GM21447 (cell line): ENCODE results near the gene PEX1.
"Not testable (repeated sequence)": the region's sequence is repeated elsewhere in the genome, so short reads cannot be mapped to it uniquely, and the experiment has no call there.

Experiments
- ATAC-seq: cut with Tn5 transposase; IDR thresholded peaks from one replicate; pipeline ENCODE4 v1.9.1; 2021; ENCODE audit not compliant: unreplicated experiment

The PEX1 gene

DNA sequence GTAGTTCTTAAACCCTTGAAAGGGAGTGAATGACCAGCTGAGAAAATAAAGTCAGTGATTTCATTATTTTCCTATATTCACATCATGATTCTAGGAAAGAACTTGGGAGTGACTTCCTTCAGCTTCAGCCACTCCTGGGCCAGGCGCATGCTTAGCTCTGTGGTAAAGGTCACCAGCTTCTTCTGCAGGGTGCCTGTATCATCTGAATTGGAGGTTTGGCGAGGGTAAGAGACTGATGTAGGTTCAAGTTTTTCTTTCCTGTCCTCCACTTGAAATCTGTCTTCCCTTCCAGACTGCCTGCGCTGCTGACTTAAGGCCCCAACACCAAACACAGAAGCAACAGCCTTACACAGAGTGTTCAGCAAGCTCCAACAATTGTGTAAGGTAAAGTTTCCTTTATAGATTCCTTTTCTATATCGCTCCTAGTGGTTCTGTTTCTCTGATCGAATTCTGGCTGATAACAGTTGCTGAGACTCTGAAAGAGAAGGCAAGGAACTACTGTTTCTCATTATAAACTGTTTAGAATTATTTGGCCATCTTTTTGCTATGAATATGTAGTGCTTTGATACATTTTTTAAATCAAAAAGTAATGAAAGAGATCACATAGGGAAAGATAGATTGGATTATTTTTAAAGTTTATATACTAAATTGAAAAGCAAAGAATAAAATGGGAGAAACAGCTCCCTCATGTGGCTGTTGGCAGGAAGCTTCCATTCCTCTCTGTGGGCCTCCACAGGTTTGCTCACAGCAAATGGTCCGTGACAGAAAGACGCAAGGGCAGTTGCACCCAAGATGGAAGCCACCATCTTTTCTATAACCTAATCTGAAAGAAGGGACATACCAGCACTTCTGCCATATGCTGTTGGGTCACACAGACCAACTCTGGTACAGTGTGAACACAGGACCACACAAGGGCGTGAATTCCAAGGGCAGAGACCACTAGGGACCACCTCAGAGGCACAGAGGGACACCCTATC, 67.0 kb downstream of the PEX1 start:
- no peak for ATAC-seq

DNA sequence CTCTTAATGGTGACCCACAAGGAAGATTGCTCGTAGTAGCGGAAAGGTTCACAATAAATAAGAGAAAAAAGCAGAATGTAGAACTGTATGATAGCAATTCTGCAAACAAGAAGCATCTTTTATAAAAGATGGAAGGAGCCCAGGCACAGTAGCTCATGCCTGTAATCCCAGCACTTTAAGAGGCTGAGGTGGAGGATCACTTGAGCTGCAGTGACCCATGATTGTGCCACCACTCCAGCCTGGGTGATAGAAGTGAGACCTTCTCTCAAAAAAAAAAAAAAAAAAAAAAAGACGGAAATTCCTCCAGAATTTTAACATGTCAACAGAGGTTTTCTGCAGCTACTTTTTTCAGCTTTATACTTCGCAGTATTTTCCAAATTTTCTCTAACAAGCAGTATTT, 67.8 kb downstream of the PEX1 start:
- ATAC-seq = no peak

DNA sequence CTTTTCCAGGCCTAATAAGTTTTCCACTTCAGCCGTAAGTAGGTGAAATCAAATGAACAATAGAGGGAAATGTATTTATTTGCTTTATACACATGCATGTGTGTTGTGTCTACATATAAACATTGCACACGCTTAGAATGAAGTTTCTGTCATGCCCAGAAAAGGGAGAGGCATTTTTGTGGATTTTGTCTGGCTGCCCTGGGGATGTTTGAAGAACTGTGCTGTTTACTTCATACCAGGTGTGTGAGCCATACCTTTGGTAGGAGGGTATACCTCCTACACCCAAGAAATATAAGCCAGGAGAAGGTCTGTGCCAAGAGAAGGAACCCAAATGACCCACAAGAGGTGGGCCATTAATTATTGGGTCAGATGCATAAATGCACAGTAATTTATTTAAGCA, 68.2 kb downstream of the PEX1 start:
- no peak for ATAC-seq

DNA sequence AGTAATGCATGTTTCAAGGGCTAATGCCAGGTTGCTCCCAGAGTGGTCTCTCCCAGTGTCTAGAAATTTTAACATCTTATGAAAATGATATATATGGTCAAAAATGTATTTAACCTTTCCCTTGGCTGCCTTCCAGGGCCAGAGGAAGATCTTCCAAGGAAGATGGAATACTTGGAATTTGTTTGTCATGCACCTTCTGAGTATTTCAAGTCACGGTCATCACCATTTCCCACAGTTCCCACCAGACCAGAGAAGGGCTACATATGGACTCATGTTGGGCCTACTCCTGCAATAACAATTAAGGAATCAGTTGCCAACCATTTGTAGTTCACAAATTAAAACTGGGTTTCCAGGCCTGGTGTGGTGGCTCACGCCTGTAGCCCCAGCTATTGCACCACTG, 72.1 kb downstream of the PEX1 start:
- ATAC-seq = no peak

DNA sequence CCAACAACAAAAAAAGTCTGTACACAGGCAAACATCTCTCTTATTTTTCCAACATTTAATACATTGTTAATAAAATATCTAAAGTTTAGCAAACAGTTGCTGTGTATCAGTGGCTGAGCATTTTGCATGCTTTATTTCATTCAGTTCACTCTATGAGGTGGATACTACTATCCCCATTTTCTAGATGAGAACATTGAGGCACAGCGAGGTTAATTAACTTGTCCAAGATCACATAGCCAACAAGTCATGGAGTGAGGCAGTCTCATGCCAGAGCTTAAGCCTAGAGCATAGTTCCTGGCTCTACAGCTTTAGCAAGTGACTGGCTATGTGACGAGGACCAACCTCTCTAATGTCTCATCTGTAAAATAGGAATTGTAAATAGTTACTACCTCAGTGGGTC, 76.7 kb downstream of the PEX1 start:
- no peak for ATAC-seq

DNA sequence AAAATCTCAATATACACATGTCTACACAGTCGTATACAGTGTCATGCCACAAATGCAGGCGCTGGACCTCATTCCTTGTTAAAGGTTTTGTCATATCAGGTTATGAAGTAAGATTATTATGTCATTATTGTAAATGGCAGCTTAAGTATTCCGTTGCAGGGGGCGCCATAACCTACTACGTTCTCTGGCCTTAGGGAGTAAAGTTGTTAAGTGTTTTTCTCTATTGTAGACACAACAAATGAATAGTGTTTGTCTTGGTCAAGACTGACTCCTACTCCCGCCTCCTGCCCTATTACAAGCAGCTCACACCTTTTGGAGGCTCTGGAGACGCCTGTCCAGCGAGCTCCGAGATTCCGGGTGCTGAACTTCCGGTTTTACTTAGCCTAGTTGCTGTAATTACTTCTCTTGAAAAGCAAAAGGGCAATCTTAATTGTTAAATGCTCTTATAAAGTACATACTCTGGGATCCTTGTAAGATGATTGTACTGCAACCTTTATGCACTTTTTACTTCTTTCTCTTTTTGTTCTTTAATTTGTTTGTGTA, 80.0 kb downstream of the PEX1 start:
- ATAC-seq = peak; percentile 43

DNA sequence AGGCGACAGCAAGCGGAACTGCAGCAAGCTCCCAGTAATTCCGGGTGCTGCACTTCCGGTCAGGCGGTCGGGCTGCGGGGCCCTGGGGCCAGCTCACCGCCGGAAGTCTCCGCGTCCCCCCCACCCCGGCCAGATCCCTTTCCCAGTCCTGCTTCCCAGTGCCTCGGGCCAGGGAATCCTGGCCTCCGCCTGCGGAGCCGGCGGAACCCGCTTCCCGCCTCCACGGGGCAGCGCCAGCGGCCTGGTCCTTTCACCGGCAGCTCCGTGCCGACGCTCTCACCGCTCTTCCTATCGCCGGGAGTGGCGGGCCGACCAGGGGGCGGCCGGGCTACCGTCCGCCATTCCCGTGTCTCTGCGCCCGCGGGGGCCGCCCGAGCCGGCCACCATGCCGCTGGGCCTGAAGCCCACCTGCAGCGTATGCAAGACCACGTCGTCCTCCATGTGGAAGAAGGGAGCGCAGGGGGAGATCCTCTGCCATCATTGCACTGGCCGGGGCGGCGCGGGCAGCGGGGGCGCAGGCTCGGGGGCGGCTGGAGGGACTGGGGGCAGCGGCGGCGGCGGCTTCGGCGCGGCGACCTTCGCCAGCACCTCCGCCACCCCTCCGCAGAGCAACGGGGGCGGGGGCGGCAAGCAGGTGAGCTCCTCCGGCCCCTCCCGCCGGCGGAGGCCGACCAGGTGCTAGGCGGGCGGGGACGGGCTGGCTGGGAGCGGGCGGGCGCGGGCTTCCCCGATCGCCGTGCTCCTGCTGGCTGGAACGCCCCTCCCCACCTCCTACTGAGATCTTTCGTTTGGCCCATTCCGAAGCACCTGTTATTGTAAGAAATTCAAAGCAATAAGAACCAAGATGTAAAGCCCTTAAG, 80.7 kb downstream of the PEX1 start, which contains the start of gene GATAD1:
Gene GATAD1 (plus strand): TSS at position 138 of the 860 bp plus-strand sequence. CDS start 248 bp downstream, at position 386.
- ATAC-seq = peak; percentile 85

DNA sequence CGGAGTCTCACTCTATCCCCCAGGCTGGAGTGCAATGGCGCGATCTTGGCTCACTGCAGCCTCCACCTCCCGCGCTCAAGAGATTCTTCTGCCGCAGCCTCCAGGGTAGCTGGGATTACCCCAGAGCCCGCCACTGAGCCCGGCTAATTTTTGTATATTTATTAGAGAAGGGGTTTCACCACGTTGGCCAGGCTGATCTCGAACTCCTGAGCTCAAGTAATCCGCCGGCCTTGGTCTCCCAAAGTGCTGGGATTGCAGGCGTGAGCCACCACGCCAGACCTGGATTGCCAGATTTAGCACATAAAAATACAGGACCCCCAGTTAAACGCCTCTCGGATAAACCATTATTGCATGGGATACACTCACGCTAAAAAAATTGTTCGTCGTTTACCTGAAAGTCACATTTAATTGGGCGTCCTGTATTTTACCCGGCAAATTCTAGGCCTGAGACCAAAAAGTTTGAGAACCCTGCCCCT, 81.4 kb downstream of the PEX1 start:
- ATAC-seq = no peak

DNA sequence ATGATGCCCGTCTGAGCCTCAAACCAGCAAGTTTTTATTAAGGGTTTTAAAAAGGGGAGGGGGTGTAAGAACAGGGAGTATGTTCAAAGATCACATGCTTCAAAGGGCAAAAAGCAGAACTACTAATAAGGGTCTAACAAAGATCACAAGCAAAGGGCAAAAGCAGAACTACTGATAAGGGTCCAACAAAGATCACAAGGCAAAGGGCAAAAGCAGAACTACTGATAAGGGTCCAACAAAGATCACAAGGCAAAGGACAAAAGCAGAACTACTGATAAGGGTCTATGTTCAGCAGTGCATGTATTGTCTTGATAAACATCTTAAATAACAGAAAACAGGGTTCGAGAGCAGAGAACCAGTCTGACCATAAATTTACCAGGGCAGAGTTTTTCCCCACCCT, 85.6 kb downstream of the PEX1 start:
- ATAC-seq = not testable (repeated sequence)

DNA sequence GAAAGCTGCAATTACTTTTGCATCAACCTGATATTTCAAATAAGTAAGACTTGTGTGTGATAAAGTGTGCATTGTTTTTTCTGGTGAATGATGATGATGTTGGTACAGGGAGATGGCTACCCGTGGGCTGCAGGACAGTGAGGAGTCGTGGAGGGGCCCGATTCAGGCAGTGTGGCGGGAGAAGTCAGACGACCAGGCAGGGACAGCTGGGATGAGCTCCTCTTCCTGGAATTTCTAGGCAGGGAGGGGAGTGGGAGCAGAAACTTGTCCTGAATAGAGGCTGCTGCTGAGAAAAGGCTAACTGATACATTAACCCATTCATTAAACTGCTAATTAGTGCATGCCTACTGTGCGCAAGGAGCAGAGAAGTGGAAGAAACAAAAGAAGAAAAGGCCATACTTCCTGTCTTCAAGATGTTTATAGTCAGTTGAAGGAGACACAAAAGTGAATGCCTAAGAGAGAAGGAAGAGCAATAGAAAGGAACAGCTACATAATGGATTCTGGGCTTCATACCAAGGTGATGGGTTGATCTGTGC, 90.3 kb downstream of the PEX1 start:
- ATAC-seq = no peak
